ENCODE measurements around the gene KAZN.

KAZN gene

DNA sequence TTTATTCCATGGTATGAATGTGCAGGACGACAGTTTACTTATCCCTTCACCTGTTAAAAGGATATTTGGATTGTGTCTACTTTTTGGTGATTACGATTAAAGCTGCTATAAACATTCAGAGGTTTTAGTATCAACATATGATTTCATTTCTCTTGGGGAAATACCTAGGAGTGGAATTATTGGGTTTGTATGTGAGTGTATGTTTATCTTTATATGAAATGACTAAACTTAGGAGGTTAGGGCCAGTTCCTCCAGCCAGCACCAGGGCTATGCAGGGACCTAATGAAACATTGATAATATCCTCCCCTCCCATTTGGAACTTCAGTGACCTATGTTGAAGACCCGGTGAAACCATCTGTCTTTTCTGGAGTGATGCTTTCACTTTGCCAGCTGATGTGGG lies 568.9 kb downstream of the KAZN start:
- in situ Hi-C loops (cut with MboI; ENCODE audit: low sequenced_read_pairs, unreplicated experiment), result no loop called here
- TF ChIP-seq, protein P1, sequence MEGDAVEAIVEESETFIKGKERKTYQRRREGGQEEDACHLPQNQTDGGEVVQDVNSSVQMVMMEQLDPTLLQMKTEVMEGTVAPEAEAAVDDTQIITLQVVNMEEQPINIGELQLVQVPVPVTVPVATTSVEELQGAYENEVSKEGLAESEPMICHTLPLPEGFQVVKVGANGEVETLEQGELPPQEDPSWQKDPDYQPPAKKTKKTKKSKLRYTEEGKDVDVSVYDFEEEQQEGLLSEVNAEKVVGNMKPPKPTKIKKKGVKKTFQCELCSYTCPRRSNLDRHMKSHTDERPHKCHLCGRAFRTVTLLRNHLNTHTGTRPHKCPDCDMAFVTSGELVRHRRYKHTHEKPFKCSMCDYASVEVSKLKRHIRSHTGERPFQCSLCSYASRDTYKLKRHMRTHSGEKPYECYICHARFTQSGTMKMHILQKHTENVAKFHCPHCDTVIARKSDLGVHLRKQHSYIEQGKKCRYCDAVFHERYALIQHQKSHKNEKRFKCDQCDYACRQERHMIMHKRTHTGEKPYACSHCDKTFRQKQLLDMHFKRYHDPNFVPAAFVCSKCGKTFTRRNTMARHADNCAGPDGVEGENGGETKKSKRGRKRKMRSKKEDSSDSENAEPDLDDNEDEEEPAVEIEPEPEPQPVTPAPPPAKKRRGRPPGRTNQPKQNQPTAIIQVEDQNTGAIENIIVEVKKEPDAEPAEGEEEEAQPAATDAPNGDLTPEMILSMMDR (IDR thresholded peaks at IDR 0.05; ENCODE audit: borderline replicate concordance, control extremely low read depth, extremely low read depth, insufficient read depth, missing control alignments), result no peak
- no peak for DNase-seq (ENCODE audit: low spot score)
